ENCODE data around the gene PIN1.

DNA sequence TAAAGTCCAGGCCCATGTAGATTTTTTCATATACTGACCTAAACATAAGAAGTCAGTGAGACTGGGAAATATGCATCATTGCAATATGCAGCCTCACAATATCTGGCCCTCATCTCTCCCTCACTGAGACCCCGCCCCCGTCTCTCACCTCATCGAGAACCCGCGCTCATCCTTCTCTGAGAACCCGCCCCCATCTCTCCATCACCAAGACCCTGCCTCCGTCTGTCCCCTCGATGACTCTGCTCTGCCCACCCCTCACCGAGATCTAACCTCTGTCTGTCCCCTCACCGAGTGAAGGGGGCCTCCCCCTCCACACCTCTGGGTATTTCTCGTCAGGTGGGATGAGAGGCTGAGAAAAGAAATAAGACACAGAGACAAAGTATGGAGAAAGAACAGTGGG, 46.1 kb upstream of the PIN1 start:
- TF ChIP-seq POLR2A (IDR thresholded peaks at IDR 0.05; ENCODE audit: control extremely low read depth in 1 of 2, low read depth in 2 of 2, low read length in 2 of 2): no peak
- TF ChIP-seq USF2 (IDR thresholded peaks at IDR 0.05; ENCODE audit: low read length): no peak
- no peak for TF ChIP-seq JUND (IDR thresholded peaks at IDR 0.05; ENCODE audit: low read length)
- TF ChIP-seq EZH2 (IDR thresholded peaks at IDR 0.05; ENCODE audit: low read depth, low read length, severe bottlenecking): no peak
- no peak for TF ChIP-seq GTF2F1 (IDR thresholded peaks at IDR 0.05; ENCODE audit: borderline replicate concordance, low read depth, low read length)
- TF ChIP-seq E2F6 (IDR thresholded peaks at IDR 0.05): no peak
- no peak for TF ChIP-seq POLR2AphosphoS5 (IDR thresholded peaks at IDR 0.05; ENCODE audit: low read depth, low read length)
- no peak for TF ChIP-seq RBBP5 (IDR thresholded peaks at IDR 0.05; ENCODE audit: borderline replicate concordance, low read depth, low read length)
- TF ChIP-seq CHD1 (IDR thresholded peaks at IDR 0.05; ENCODE audit: low read depth, low read length): no peak
